NCI-H1930 (cell line): ENCODE measurements around the gene GMDS.

Experiments
- DNase-seq, 2 experiments: peaks; one replicate each; lab custom pipeline; 2025; lab: John Stamatoyannopoulos, UW

GMDS gene

GRCh38 chr6:1800845-1801244 lies 444.6 kb downstream of the GMDS start:
- DNase-seq: no peak

GRCh38 chr6:1798965-1799325 lies 446.5 kb downstream of the GMDS start:
- no peak for DNase-seq

- no peak for DNase-seq
These were observed 447.0 kb downstream of the GMDS start for GRCh38 chr6:1798303-1798964.

- no peak for DNase-seq
These were observed 447.6 kb downstream of the GMDS start for GRCh38 chr6:1797801-1798200.

- DNase-seq: no peak
These were observed 448.5 kb downstream of the GMDS start for GRCh38 chr6:1796706-1797529.

- no peak for DNase-seq
These were observed 449.5 kb downstream of the GMDS start for GRCh38 chr6:1795910-1796309.

GRCh38 chr6:1792989-1793388 lies 452.4 kb downstream of the GMDS start:
- DNase-seq: no peak

GRCh38 chr6:1790684-1791083 lies 454.7 kb downstream of the GMDS start:
- no peak for DNase-seq

GRCh38 chr6:1789092-1789491 lies 456.3 kb downstream of the GMDS start:
- DNase-seq: no peak

GRCh38 chr6:1787894-1788293 lies 457.5 kb downstream of the GMDS start:
- no peak for DNase-seq

GRCh38 chr6:1786455-1787453 lies 458.7 kb downstream of the GMDS start:
- no peak for DNase-seq

GRCh38 chr6:1784422-1784884 lies 461.0 kb downstream of the GMDS start:
- DNase-seq: no peak

- no peak for DNase-seq
These were observed 463.6 kb downstream of the GMDS start for GRCh38 chr6:1781817-1782184.

- DNase-seq: no peak
These were observed 464.1 kb downstream of the GMDS start for GRCh38 chr6:1781152-1781816.

GRCh38 chr6:1780251-1780867 lies 465.0 kb downstream of the GMDS start:
- DNase-seq: no peak

- no peak for DNase-seq
These were observed 466.6 kb downstream of the GMDS start for GRCh38 chr6:1778686-1779235.

- DNase-seq: no peak
These were observed 467.3 kb downstream of the GMDS start for GRCh38 chr6:1777921-1778685.

GRCh38 chr6:1775441-1775840 lies 470.0 kb downstream of the GMDS start:
- DNase-seq: no peak

- no peak for DNase-seq
These were observed 471.0 kb downstream of the GMDS start for GRCh38 chr6:1774226-1774915.

- DNase-seq: no peak
These were observed 471.7 kb downstream of the GMDS start for GRCh38 chr6:1773700-1774099.
